ENCODE data around the gene HECA.
"Not testable (repeated sequence)": the region's sequence is repeated elsewhere in the genome, so short reads cannot be mapped to it uniquely, and the experiment has no call there.

The HECA gene

GRCh38 chr6:139115989-139116758 lies 18.7 kb upstream of the HECA start:
- H3K27ac ChIP-seq (ENCODE audit: low read depth in 2 of 2, low read length in 2 of 2) = no peak overlapping the region
- H3K4me3 ChIP-seq (ENCODE audit: low read length in 2 of 2) = no peak overlapping the region
- H3K9me3 ChIP-seq (ENCODE audit: control insufficient read depth in 2 of 2, low read length in 2 of 2) = no peaks in the 10 kb centered on the region
- no peaks in the 10 kb centered on the region for H3K36me3 ChIP-seq (ENCODE audit: control insufficient read depth in 2 of 2, insufficient read depth in 2 of 2, low read length in 2 of 2)
- H3K9ac ChIP-seq (ENCODE audit: low read depth in 1 of 2, low read length in 2 of 2) = no peak overlapping the region
- H3K4me1 ChIP-seq (ENCODE audit: control insufficient read depth in 2 of 2, insufficient read depth in 2 of 2, low read length in 2 of 2) = no peaks in the 10 kb centered on the region
- no peaks in the 10 kb centered on the region for H3K27me3 ChIP-seq (ENCODE audit: control insufficient read depth in 2 of 2, insufficient read depth in 2 of 2, low read length in 2 of 2)

- Histone ChIP-seq H3K27ac (ENCODE audit: low read depth in 2 of 2, low read length in 2 of 2) (no peak overlapping the region), H3K4me3 (ENCODE audit: low read length in 2 of 2) (no peak overlapping the region), H3K9me3 (ENCODE audit: control insufficient read depth in 2 of 2, low read length in 2 of 2) (no peaks in the 10 kb centered on the region), H3K9ac (ENCODE audit: low read depth in 1 of 2, low read length in 2 of 2) (no peak overlapping the region), H3K36me3 (ENCODE audit: control insufficient read depth in 2 of 2, insufficient read depth in 2 of 2, low read length in 2 of 2) (no peaks in the 10 kb centered on the region), H3K27me3 (ENCODE audit: control insufficient read depth in 2 of 2, insufficient read depth in 2 of 2, low read length in 2 of 2) (no peaks in the 10 kb centered on the region), H3K4me1 (ENCODE audit: control insufficient read depth in 2 of 2, insufficient read depth in 2 of 2, low read length in 2 of 2) (no peaks in the 10 kb centered on the region)
Observed at GRCh38 chr6:139117734-139118133, 17.1 kb upstream of the HECA start.

GRCh38 chr6:139119552-139119951 lies 15.3 kb upstream of the HECA start:
- Histone ChIP-seq H3K36me3 (ENCODE audit: control insufficient read depth in 2 of 2, insufficient read depth in 2 of 2, low read length in 2 of 2) (no peaks in the 10 kb centered on the region), H3K27ac (ENCODE audit: low read depth in 2 of 2, low read length in 2 of 2) (no peak overlapping the region), H3K27me3 (ENCODE audit: control insufficient read depth in 2 of 2, insufficient read depth in 2 of 2, low read length in 2 of 2) (no peaks in the 10 kb centered on the region), H3K4me1 (ENCODE audit: control insufficient read depth in 2 of 2, insufficient read depth in 2 of 2, low read length in 2 of 2) (no peaks in the 10 kb centered on the region), H3K9ac (ENCODE audit: low read depth in 1 of 2, low read length in 2 of 2) (no peak overlapping the region), H3K4me3 (ENCODE audit: low read length in 2 of 2) (no peak overlapping the region), H3K9me3 (ENCODE audit: control insufficient read depth in 2 of 2, low read length in 2 of 2) (no peaks in the 10 kb centered on the region)

GRCh38 chr6:139122823-139123222 lies 12.1 kb upstream of the HECA start:
- not testable (repeated sequence) for H3K4me3 ChIP-seq (ENCODE audit: low read length in 2 of 2); H3K36me3 ChIP-seq (ENCODE audit: control insufficient read depth in 2 of 2, insufficient read depth in 2 of 2, low read length in 2 of 2); H3K9ac ChIP-seq (ENCODE audit: low read depth in 1 of 2, low read length in 2 of 2); H3K27ac ChIP-seq (ENCODE audit: low read depth in 2 of 2, low read length in 2 of 2); H3K9me3 ChIP-seq (ENCODE audit: control insufficient read depth in 2 of 2, low read length in 2 of 2); H3K4me1 ChIP-seq (ENCODE audit: control insufficient read depth in 2 of 2, insufficient read depth in 2 of 2, low read length in 2 of 2); H3K27me3 ChIP-seq (ENCODE audit: control insufficient read depth in 2 of 2, insufficient read depth in 2 of 2, low read length in 2 of 2)

- Histone ChIP-seq H3K9ac (ENCODE audit: low read depth in 1 of 2, low read length in 2 of 2) (no peak overlapping the region), H3K36me3 (ENCODE audit: control insufficient read depth in 2 of 2, insufficient read depth in 2 of 2, low read length in 2 of 2) (no peaks in the 10 kb centered on the region), H3K27me3 (ENCODE audit: control insufficient read depth in 2 of 2, insufficient read depth in 2 of 2, low read length in 2 of 2) (no peaks in the 10 kb centered on the region), H3K4me1 (ENCODE audit: control insufficient read depth in 2 of 2, insufficient read depth in 2 of 2, low read length in 2 of 2) (no peaks in the 10 kb centered on the region), H3K9me3 (ENCODE audit: control insufficient read depth in 2 of 2, low read length in 2 of 2) (no peaks in the 10 kb centered on the region), H3K27ac (ENCODE audit: low read depth in 2 of 2, low read length in 2 of 2) (peak overlapping the region; percentile 29 to 41), H3K4me3 (ENCODE audit: low read length in 2 of 2) (no peak overlapping the region)
Observed at GRCh38 chr6:139124887-139125672, 9.8 kb upstream of the HECA start.

- Histone ChIP-seq H3K9ac (ENCODE audit: low read depth in 1 of 2, low read length in 2 of 2) (no peak overlapping the region), H3K36me3 (ENCODE audit: control insufficient read depth in 2 of 2, insufficient read depth in 2 of 2, low read length in 2 of 2) (no peaks in the 10 kb centered on the region), H3K9me3 (ENCODE audit: control insufficient read depth in 2 of 2, low read length in 2 of 2) (no peaks in the 10 kb centered on the region), H3K4me1 (ENCODE audit: control insufficient read depth in 2 of 2, insufficient read depth in 2 of 2, low read length in 2 of 2) (no peaks in the 10 kb centered on the region), H3K27ac (ENCODE audit: low read depth in 2 of 2, low read length in 2 of 2) (no peak overlapping the region), H3K4me3 (ENCODE audit: low read length in 2 of 2) (no peak overlapping the region), H3K27me3 (ENCODE audit: control insufficient read depth in 2 of 2, insufficient read depth in 2 of 2, low read length in 2 of 2) (no peaks in the 10 kb centered on the region)
Observed at GRCh38 chr6:139126255-139126654, 8.6 kb upstream of the HECA start.

- H3K27me3 ChIP-seq (ENCODE audit: control insufficient read depth in 2 of 2, insufficient read depth in 2 of 2, low read length in 2 of 2) = no peaks in the 10 kb centered on the region
- H3K4me3 ChIP-seq (ENCODE audit: low read length in 2 of 2) = no peak overlapping the region
- no peak overlapping the region for H3K27ac ChIP-seq (ENCODE audit: low read depth in 2 of 2, low read length in 2 of 2)
- no peaks in the 10 kb centered on the region for H3K4me1 ChIP-seq (ENCODE audit: control insufficient read depth in 2 of 2, insufficient read depth in 2 of 2, low read length in 2 of 2)
- H3K9ac ChIP-seq (ENCODE audit: low read depth in 1 of 2, low read length in 2 of 2) = no peak overlapping the region
- no peaks in the 10 kb centered on the region for H3K36me3 ChIP-seq (ENCODE audit: control insufficient read depth in 2 of 2, insufficient read depth in 2 of 2, low read length in 2 of 2)
- H3K9me3 ChIP-seq (ENCODE audit: control insufficient read depth in 2 of 2, low read length in 2 of 2) = no peaks in the 10 kb centered on the region
Observed at GRCh38 chr6:139126931-139127330, 7.9 kb upstream of the HECA start.

GRCh38 chr6:139129284-139129683 lies 5.6 kb upstream of the HECA start:
- H3K36me3 ChIP-seq (ENCODE audit: control insufficient read depth in 2 of 2, insufficient read depth in 2 of 2, low read length in 2 of 2) = no peaks in the 10 kb centered on the region
- H3K27me3 ChIP-seq (ENCODE audit: control insufficient read depth in 2 of 2, insufficient read depth in 2 of 2, low read length in 2 of 2) = no peaks in the 10 kb centered on the region

GRCh38 chr6:139131736-139132280 lies 3.1 kb upstream of the HECA start:
- Histone ChIP-seq H3K27me3 (ENCODE audit: control insufficient read depth in 2 of 2, insufficient read depth in 2 of 2, low read length in 2 of 2) (no peaks in the 10 kb centered on the region), H3K4me3 (ENCODE audit: low read length in 2 of 2) (peak overlapping the region in 1 of 2 donors; percentile 22), H3K27ac (ENCODE audit: low read depth in 2 of 2, low read length in 2 of 2) (peak overlapping the region in 1 of 2 donors; percentile 23), H3K9me3 (ENCODE audit: control insufficient read depth in 2 of 2, low read length in 2 of 2) (no peaks in the 10 kb centered on the region), H3K4me1 (ENCODE audit: control insufficient read depth in 2 of 2, insufficient read depth in 2 of 2, low read length in 2 of 2) (peaks cover 0 to under 1% of the 10 kb centered on the region in 2 donors), H3K36me3 (ENCODE audit: control insufficient read depth in 2 of 2, insufficient read depth in 2 of 2, low read length in 2 of 2) (no peaks in the 10 kb centered on the region), H3K9ac (ENCODE audit: low read depth in 1 of 2, low read length in 2 of 2) (no peak overlapping the region)

More at GRCh38 chr6:139129284-139129683, 5.6 kb upstream of the HECA start:
- Histone ChIP-seq H3K27ac (ENCODE audit: low read depth in 2 of 2, low read length in 2 of 2) (no peak overlapping the region), H3K9ac (ENCODE audit: low read depth in 1 of 2, low read length in 2 of 2) (no peak overlapping the region), H3K9me3 (ENCODE audit: control insufficient read depth in 2 of 2, low read length in 2 of 2) (no peaks in the 10 kb centered on the region), H3K4me1 (ENCODE audit: control insufficient read depth in 2 of 2, insufficient read depth in 2 of 2, low read length in 2 of 2) (no peaks in the 10 kb centered on the region), H3K4me3 (ENCODE audit: low read length in 2 of 2) (no peak overlapping the region)
